GM19395 (cell line): Measurements from ENCODE around the gene GEMIN5.
"Not testable (repeated sequence)": the region's sequence is repeated elsewhere in the genome, so short reads cannot be mapped to it uniquely, and the experiment has no call there.

Experiments used
- ATAC-seq: cut with Tn5 transposase; IDR thresholded peaks from one replicate; pipeline ENCODE4 v1.9.1; 2021; ENCODE audit warnings: mild to moderate bottlenecking, moderate library complexity; ENCODE audit not compliant: unreplicated experiment

Gene GEMIN5

GRCh38 chr5:154937718-154938466 is at the start of gene GEMIN5:
Gene GEMIN5, minus strand, starts transcription at chr5:154938211. Its CDS starts 78 bp downstream, at chr5:154938133.
- peak; percentile 80 for ATAC-seq

- no peak for ATAC-seq
These were observed 48.1 kb upstream of the GEMIN5 start for GRCh38 chr5:154986151-154986550.

- no peak for ATAC-seq
These were observed 47.0 kb upstream of the GEMIN5 start for GRCh38 chr5:154984946-154985516.

- not testable (repeated sequence) for ATAC-seq
These were observed 40.3 kb upstream of the GEMIN5 start for GRCh38 chr5:154978294-154978693.

- no peak for ATAC-seq
These were observed 39.4 kb upstream of the GEMIN5 start for GRCh38 chr5:154977409-154977808.

- not testable (repeated sequence) for ATAC-seq
These were observed 38.1 kb upstream of the GEMIN5 start for GRCh38 chr5:154976082-154976481.

GRCh38 chr5:154972476-154973080 is 34.6 kb upstream of the GEMIN5 start:
- ATAC-seq, result no peak

GRCh38 chr5:154971501-154971900 is 33.5 kb upstream of the GEMIN5 start:
- ATAC-seq, result no peak

GRCh38 chr5:154970759-154971158 is 32.7 kb upstream of the GEMIN5 start:
- ATAC-seq, result no peak

- no peak for ATAC-seq
These were observed 30.9 kb upstream of the GEMIN5 start for GRCh38 chr5:154968953-154969352.

GRCh38 chr5:154967421-154968024 is 29.5 kb upstream of the GEMIN5 start:
- ATAC-seq, result peak; percentile 43

GRCh38 chr5:154966874-154967273 is 28.9 kb upstream of the GEMIN5 start:
- ATAC-seq, result no peak

- no peak for ATAC-seq
These were observed 28.2 kb upstream of the GEMIN5 start for GRCh38 chr5:154966081-154966841.

- peak; percentile 97 for ATAC-seq
These were observed 24.5 kb upstream of the GEMIN5 start for GRCh38 chr5:154962494-154962893.

- ATAC-seq, result peak; percentile 55
These were observed 18.7 kb upstream of the GEMIN5 start for GRCh38 chr5:154956712-154957111.

- ATAC-seq, result no peak
These were observed 11.8 kb upstream of the GEMIN5 start for GRCh38 chr5:154949781-154950180.

- ATAC-seq, result no peak
These were observed 10.3 kb upstream of the GEMIN5 start for GRCh38 chr5:154948313-154948712.

- no peak for ATAC-seq
These were observed 9.8 kb upstream of the GEMIN5 start for GRCh38 chr5:154947778-154948177.

GRCh38 chr5:154945695-154946301 is 7.8 kb upstream of the GEMIN5 start:
- ATAC-seq, result no peak

- ATAC-seq, result no peak
These were observed 6.7 kb upstream of the GEMIN5 start for GRCh38 chr5:154944716-154945115.

GRCh38 chr5:154943527-154943926 is 5.5 kb upstream of the GEMIN5 start:
- ATAC-seq, result no peak
